K562 (cell line): ENCODE measurements around the gene SH3BGRL3. TPM values are rescaled to one million over a fixed set of nuclear protein-coding genes. Genes with fewer than 3 reads are reported as not detected.
A peak's percentile ranks its signal among the peaks of the same experiment; 100 is the strongest.

ENCODE experiments used
- CBX8 ChIP-seq: fragments of 200-600 bp; sonication (generic); IDR thresholded peaks from 2 replicates; pipeline ENCODE4 v1.6.1; 2012; ENCODE audit warnings: borderline replicate concordance, mixed run types, low read depth, mild to moderate bottlenecking, moderate library complexity, mixed read lengths, low read length, control low read depth, inconsistent platforms; ENCODE audit not compliant: poor library complexity, severe bottlenecking; ENCODE audit errors: extremely low read depth
- CTBP1 ChIP-seq: fragments of 450-650 bp; IDR thresholded peaks from 2 replicates; pipeline ENCODE4 v1.6.1; 2016; ENCODE audit warnings: borderline replicate concordance
- ETS1 ChIP-seq: conservative IDR thresholded peaks from 2 replicates; pipeline ENCODE4 v1.6.1; 2011; ENCODE audit warnings: low read depth, mild to moderate bottlenecking, low read length; ENCODE audit not compliant: control insufficient read depth
- FIP1L1 ChIP-seq: fragments of 200-400 bp; formaldehyde crosslinking; IDR thresholded peaks from 2 replicates; pipeline ENCODE4 v1.6.1; 2018; ENCODE audit warnings: mild to moderate bottlenecking, low read depth, low read length; ENCODE audit not compliant: poor library complexity, severe bottlenecking
- FOSL1 ChIP-seq: fragments of 200-800 bp; sonication (Bioruptor generic); conservative IDR thresholded peaks from 2 replicates; pipeline ENCODE4 v1.6.1; 2016; ENCODE audit warnings: missing genetic modification characterization, missing compliant biosample characterization
- GABPA ChIP-seq: fragments of 200-800 bp; sonication (Bioruptor generic); conservative IDR thresholded peaks from 2 replicates; pipeline ENCODE4 v1.6.1; 2016; ENCODE audit warnings: low read depth, missing genetic modification characterization, missing compliant biosample characterization
- KLF16 ChIP-seq: IDR thresholded peaks from 2 replicates; pipeline ENCODE4 v1.6.1; 2016; ENCODE audit warnings: antibody characterized with exemption
- MTA3 ChIP-seq: fragments of 450-650 bp; formaldehyde crosslinking; IDR thresholded peaks from 2 replicates; pipeline ENCODE4 v1.6.1; 2017; ENCODE audit warnings: mild to moderate bottlenecking, borderline replicate concordance
- NEUROD1 ChIP-seq: fragments of 150-350 bp; IDR thresholded peaks from 2 replicates; pipeline ENCODE4 v1.6.1; 2014; ENCODE audit warnings: borderline replicate concordance, low read length, low read depth; ENCODE audit not compliant: partially characterized antibody
- TEAD2 ChIP-seq: fragments of 450-650 bp; IDR thresholded peaks from 2 replicates; pipeline ENCODE4 v1.6.1; 2016; ENCODE audit warnings: missing genetic modification characterization, control low read depth, missing compliant biosample characterization
- TFE3 ChIP-seq: fragments of 450-650 bp; formaldehyde crosslinking; IDR thresholded peaks from 2 replicates; pipeline ENCODE4 v1.4.0; 2020; ENCODE audit warnings: mild to moderate bottlenecking, mixed read lengths
- TRIM24 ChIP-seq, 2 experiments: fragments of 450-650 bp; IDR thresholded peaks; 2 replicates each; pipeline ENCODE4 v1.6.1; 2016
- XRCC3 ChIP-seq: fragments of 450-650 bp; IDR thresholded peaks from 2 replicates; pipeline ENCODE4 v1.6.1; 2017; ENCODE audit warnings: mild to moderate bottlenecking, moderate library complexity
- ZNF263 ChIP-seq: sonication (generic); formaldehyde crosslinking; IDR thresholded peaks from 2 replicates; pipeline ENCODE4 v1.8.0; 2022; ENCODE audit warnings: mild to moderate bottlenecking, missing genetic modification reagents, borderline replicate concordance
- ZNF512 ChIP-seq: IDR thresholded peaks from 2 replicates; pipeline ENCODE4 v1.6.1; 2016; ENCODE audit warnings: missing genetic modification characterization, missing compliant biosample characterization
- polyA plus RNA-seq, 8 experiments: library from polyadenylated mRNA; depleted of rRNA in 4 of 8; stranded (reverse) in 5 of 8; unstranded in 3 of 8; fragments of >200 nt; fragmentation: Nextera tagmentation in 2 of 8; fragmentation: Illumina TruSeq in 1 of 8; extraction: Ambion mirVana in 2 of 8; extraction: Trizol in 1 of 8; gene quantifications; 2 replicates each; pipeline versions ENCODE4 v1.2.1 to v1.2.3, GENCODE V29; 2011 to 2014; ENCODE audit warnings: inconsistent platforms in 1 of 8, missing spikeins in 1 of 8
- total RNA-seq, 7 experiments: library from RNA; depleted of rRNA in 6 of 7; stranded (reverse); fragments of >200 nt in 6 of 7; fragmentation: Illumina TruSeq in 2 of 7; extraction: Trizol in 2 of 7; gene quantifications; 2 replicates each; pipeline versions ENCODE4 v1.2.1 to v1.2.3, GENCODE V29; 2011 to 2021; ENCODE audit warnings: low replicate concordance in 1 of 7
- TF ChIP-seq, protein P1 (sequence below), 2 experiments: fragments of 450-650 bp in 1 of 2; sonication (generic) in 1 of 2; formaldehyde crosslinking in 1 of 2; IDR thresholded peaks in 1 of 2; conservative IDR thresholded peaks in 1 of 2; 2 replicates each; pipeline versions ENCODE4 v1.6.1 to v1.8.1; 2016 to 2023; ENCODE audit warnings: mild to moderate bottlenecking in 2 of 2, moderate library complexity in 2 of 2, inconsistent platforms in 1 of 2, missing genetic modification reagents in 1 of 2
- TF ChIP-seq, protein P2 (sequence below): fragments of 250-450 bp; sonication (Bioruptor Pico); IDR thresholded peaks from 2 replicates; pipeline ENCODE4 v1.5.1; 2021; ENCODE audit warnings: mild to moderate bottlenecking

The SH3BGRL3 gene
- total and polyA plus RNA-seq, 9 of the 15 experiments (the other 6 are each of a cell fraction or from before 2014, with no cell fraction given): 30.3 to 140 (median 54.2) TPM

- TF ChIP-seq ZNF512 (tag) (peak; percentile 21; the same call in 1 of the 2 replicates), GABPA (tag) (peak; percentile 48), CTBP1 (peak; percentile 56; the same call in 1 of the 2 replicates), XRCC3 (no peak), NEUROD1 (peak; percentile 40), TFE3 (CRISPR knock-in tag) (no peak), TRIM24 (IDR thresholded peaks at IDR 0.05) (no peak; a peak in 1 of 4 replicates), TEAD2 (tag) (no peak), KLF16 (peak; percentile 62; the same call in 1 of the 2 replicates), FIP1L1 (no peak), ETS1 (0 out of 2 replicates have a peak, but pooled peaks have one; percentile 6), ZNF263 (CRISPR knock-in tag) (0 out of 2 replicates have a peak, but pooled peaks have one; percentile 24), MTA3 (no peak; the same call in none of the 2 replicates), CBX8 (no peak), FOSL1 (tag) (peak; percentile 98)
- TF ChIP-seq, protein P1, sequence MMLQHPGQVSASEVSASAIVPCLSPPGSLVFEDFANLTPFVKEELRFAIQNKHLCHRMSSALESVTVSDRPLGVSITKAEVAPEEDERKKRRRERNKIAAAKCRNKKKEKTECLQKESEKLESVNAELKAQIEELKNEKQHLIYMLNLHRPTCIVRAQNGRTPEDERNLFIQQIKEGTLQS (IDR thresholded peaks at IDR 0.05): peak; percentile 93; the same call in 1 of the 2 replicates
- TF ChIP-seq, protein P1 (CRISPR knock-in tag; conservative IDR thresholded peaks at IDR 0.05): no peak; the same call in 1 of the 2 replicates
- TF ChIP-seq, protein P2, sequence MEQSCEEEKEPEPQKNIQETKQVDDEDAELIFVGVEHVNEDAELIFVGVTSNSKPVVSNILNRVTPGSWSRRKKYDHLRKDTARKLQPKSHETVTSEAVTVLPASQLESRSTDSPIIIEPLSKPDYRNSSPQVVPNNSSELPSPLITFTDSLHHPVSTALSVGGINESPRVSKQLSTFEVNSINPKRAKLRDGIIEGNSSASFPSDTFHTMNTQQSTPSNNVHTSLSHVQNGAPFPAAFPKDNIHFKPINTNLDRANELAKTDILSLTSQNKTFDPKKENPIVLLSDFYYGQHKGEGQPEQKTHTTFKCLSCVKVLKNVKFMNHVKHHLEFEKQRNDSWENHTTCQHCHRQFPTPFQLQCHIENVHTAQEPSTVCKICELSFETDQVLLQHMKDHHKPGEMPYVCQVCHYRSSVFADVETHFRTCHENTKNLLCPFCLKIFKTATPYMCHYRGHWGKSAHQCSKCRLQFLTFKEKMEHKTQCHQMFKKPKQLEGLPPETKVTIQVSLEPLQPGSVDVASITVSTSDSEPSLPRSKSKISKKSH (CRISPR knock-in tag): no peak
These were observed 4.1 kb upstream of the SH3BGRL3 start (continued) for GRCh38 chr1:26275580-26276431.
